Measurements from ENCODE around the gene SMAD6. TPM values are rescaled to one million over a fixed set of nuclear protein-coding genes. Genes with fewer than 3 reads are reported as not detected.

The SMAD6 gene
- total RNA-seq, 1 experiment from 2014 or later, result 19.9 TPM

GRCh38 chr15:66673410-66674322 is 28.4 kb upstream of the SMAD6 start:
- Histone ChIP-seq H3K4me2 (ENCODE audit: low read length) (no peak overlapping the region), H3K9me3 (ENCODE audit: low read length) (no peaks in the 10 kb centered on the region), H3K79me2 (ENCODE audit: low read length) (no peaks in the 10 kb centered on the region), H3K36me3 (ENCODE audit: low read depth, low read length) (no peaks in the 10 kb centered on the region), H3K9ac (ENCODE audit: low read length) (no peak overlapping the region), H2AFZ (ENCODE audit: low read length) (no peak overlapping the region), H3K4me3 (ENCODE audit: low read length) (no peak overlapping the region), H3F3A (ENCODE audit: low read length, unreplicated experiment) (no peaks in the 10 kb centered on the region), H3K27me3 (ENCODE audit: low read length) (no peaks in the 10 kb centered on the region), H4K20me1 (ENCODE audit: low read length) (no peaks in the 10 kb centered on the region), H3K4me1 (ENCODE audit: insufficient read depth, low read length) (peaks cover 11% of the 10 kb centered on the region), H3K9me2 (replicated peaks; ENCODE audit: low read length) (no peaks in the 10 kb centered on the region), H3K27ac (ENCODE audit: low read length) (no peak overlapping the region)
- intact Hi-C loops (cut with micrococcal nuclease), result no loop called here
- TF ChIP-seq EZH2 (IDR thresholded peaks at IDR 0.05; ENCODE audit: low read length, unreplicated experiment) (no peak), CTCF (conservative IDR thresholded peaks at IDR 0.05; ENCODE audit: low read depth, low read length) (no peak), EZH2phosphoT487 (IDR thresholded peaks at IDR 0.05; ENCODE audit: borderline replicate concordance, low read length) (no peak)
- DNase-seq (no peak), ATAC-seq (no peak)
- no TSS peak for BruUV-seq (replicated peaks)
- ChIA-PET CTCF (no interaction called here), POLR2A (ENCODE audit: unreplicated experiment) (no interaction called here)

DNA sequence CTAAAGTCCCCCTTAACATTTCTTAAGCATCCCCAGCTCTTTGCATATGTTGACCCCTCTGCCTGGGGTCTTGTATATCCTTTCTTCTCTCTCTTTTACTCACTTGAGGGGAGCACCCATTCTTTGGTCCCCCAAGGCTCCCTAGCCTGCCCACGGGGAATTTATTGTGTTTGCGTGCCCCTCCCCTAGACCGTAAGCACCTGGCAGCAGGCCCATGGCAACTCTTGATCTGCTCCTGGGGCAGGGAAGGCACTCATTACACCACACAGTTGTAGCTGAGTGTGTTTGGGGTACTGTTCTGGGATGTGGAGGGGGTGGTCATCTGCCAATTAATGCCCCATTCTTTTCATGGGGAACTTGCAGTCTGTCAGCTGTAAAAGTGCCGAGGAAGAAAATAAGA is 27.3 kb upstream of the SMAD6 start:
- H3K9me3 ChIP-seq (ENCODE audit: low read length), result no peaks in the 10 kb centered on the region
- CTCF ChIA-PET, result no interaction called here
- peaks cover 11% of the 10 kb centered on the region for H3K4me1 ChIP-seq (ENCODE audit: insufficient read depth, low read length)
- H3K79me2 ChIP-seq (ENCODE audit: low read length), result no peaks in the 10 kb centered on the region
- H3F3A ChIP-seq (ENCODE audit: low read length, unreplicated experiment), result no peaks in the 10 kb centered on the region
- ATAC-seq, result no peak
- no TSS peak for BruUV-seq (replicated peaks)
- no peaks in the 10 kb centered on the region for H4K20me1 ChIP-seq (ENCODE audit: low read length)
- no peak for DNase-seq
- H3K27ac ChIP-seq (ENCODE audit: low read length), result no peak overlapping the region
- no peaks in the 10 kb centered on the region for H3K9me2 ChIP-seq (replicated peaks; ENCODE audit: low read length)
- no peak overlapping the region for H3K4me3 ChIP-seq (ENCODE audit: low read length)
- POLR2A ChIA-PET (ENCODE audit: unreplicated experiment), result no interaction called here
- no peaks in the 10 kb centered on the region for H3K27me3 ChIP-seq (ENCODE audit: low read length)
- intact Hi-C loops (cut with micrococcal nuclease), result no loop called here
- no peak overlapping the region for H3K4me2 ChIP-seq (ENCODE audit: low read length)
- H3K9ac ChIP-seq (ENCODE audit: low read length), result no peak overlapping the region
- no peak overlapping the region for H2AFZ ChIP-seq (ENCODE audit: low read length)
- H3K36me3 ChIP-seq (ENCODE audit: low read depth, low read length), result no peaks in the 10 kb centered on the region
- no peak for TF ChIP-seq CTCF (conservative IDR thresholded peaks at IDR 0.05; ENCODE audit: low read depth, low read length)
- no peak for TF ChIP-seq EZH2 (IDR thresholded peaks at IDR 0.05; ENCODE audit: low read length, unreplicated experiment)
- no peak for TF ChIP-seq EZH2phosphoT487 (IDR thresholded peaks at IDR 0.05; ENCODE audit: borderline replicate concordance, low read length)

GRCh38 chr15:66675446-66675845 is 26.6 kb upstream of the SMAD6 start:
- H3K79me2 ChIP-seq (ENCODE audit: low read length), result no peaks in the 10 kb centered on the region
- no peaks in the 10 kb centered on the region for H3K9me2 ChIP-seq (replicated peaks; ENCODE audit: low read length)
- H3K9me3 ChIP-seq (ENCODE audit: low read length), result no peaks in the 10 kb centered on the region
- TF ChIP-seq CTCF (conservative IDR thresholded peaks at IDR 0.05; ENCODE audit: low read depth, low read length) (no peak), EZH2phosphoT487 (IDR thresholded peaks at IDR 0.05; ENCODE audit: borderline replicate concordance, low read length) (no peak), EZH2 (IDR thresholded peaks at IDR 0.05; ENCODE audit: low read length, unreplicated experiment) (no peak)
- no peak overlapping the region for H3K4me2 ChIP-seq (ENCODE audit: low read length)
- peaks cover 11% of the 10 kb centered on the region for H3K4me1 ChIP-seq (ENCODE audit: insufficient read depth, low read length)
- H3K36me3 ChIP-seq (ENCODE audit: low read depth, low read length), result no peaks in the 10 kb centered on the region
- no peaks in the 10 kb centered on the region for H3F3A ChIP-seq (ENCODE audit: low read length, unreplicated experiment)
- H2AFZ ChIP-seq (ENCODE audit: low read length), result no peak overlapping the region
- ATAC-seq, result no peak
- CTCF ChIA-PET, result no interaction called here
- POLR2A ChIA-PET (ENCODE audit: unreplicated experiment), result no interaction called here
- H3K27me3 ChIP-seq (ENCODE audit: low read length), result no peaks in the 10 kb centered on the region
- no TSS peak for BruUV-seq (replicated peaks)
- intact Hi-C loops (cut with micrococcal nuclease), result no loop called here
- H4K20me1 ChIP-seq (ENCODE audit: low read length), result no peaks in the 10 kb centered on the region
- H3K4me3 ChIP-seq (ENCODE audit: low read length), result no peak overlapping the region
- no peak for DNase-seq
- no peak overlapping the region for H3K9ac ChIP-seq (ENCODE audit: low read length)
- no peak overlapping the region for H3K27ac ChIP-seq (ENCODE audit: low read length)
